Hypothalamus (tissue), 51 donors: ENCODE measurements around the gene LRIG3.
A peak's percentile ranks its signal among the peaks of the same experiment; 100 is the strongest.
"Not testable (repeated sequence)": the region's sequence is repeated elsewhere in the genome, so short reads cannot be mapped to it uniquely, and the experiment has no call there.

Experiments used
- DNase-seq, 51 donors: peaks; one replicate each; lab custom pipeline; 2025; lab: John Stamatoyannopoulos, UW

Gene LRIG3

GRCh38 chr12:58905422-58905821 is 14.9 kb downstream of the LRIG3 start:
- no peak for DNase-seq

- not testable (repeated sequence) for DNase-seq
Measured at GRCh38 chr12:58902726-58903125, 17.6 kb downstream of the LRIG3 start.

DNA sequence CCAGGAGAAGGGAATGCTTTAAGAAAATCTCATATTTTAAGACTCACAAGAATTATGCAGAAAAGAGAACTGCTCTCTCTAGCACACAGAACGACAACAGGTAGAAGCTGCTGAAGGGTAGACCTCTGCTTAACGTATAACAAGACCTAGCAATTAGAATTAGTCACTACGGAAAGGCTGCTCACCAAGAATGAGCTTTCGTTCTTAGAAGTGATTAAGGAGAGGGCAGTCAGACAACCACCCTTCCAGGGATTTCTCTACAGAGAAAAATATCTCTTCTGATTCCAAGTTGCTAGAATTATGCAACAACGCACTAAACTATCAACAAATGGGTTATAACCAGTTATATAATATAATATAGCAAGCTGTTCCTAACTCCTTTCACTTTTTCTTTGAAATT is 18.6 kb downstream of the LRIG3 start:
- DNase-seq = no peak

GRCh38 chr12:58897969-58898368 is 22.3 kb downstream of the LRIG3 start:
- DNase-seq = no peak

- no peak for DNase-seq
Measured at GRCh38 chr12:58896278-58896677, 24.0 kb downstream of the LRIG3 start.

DNA sequence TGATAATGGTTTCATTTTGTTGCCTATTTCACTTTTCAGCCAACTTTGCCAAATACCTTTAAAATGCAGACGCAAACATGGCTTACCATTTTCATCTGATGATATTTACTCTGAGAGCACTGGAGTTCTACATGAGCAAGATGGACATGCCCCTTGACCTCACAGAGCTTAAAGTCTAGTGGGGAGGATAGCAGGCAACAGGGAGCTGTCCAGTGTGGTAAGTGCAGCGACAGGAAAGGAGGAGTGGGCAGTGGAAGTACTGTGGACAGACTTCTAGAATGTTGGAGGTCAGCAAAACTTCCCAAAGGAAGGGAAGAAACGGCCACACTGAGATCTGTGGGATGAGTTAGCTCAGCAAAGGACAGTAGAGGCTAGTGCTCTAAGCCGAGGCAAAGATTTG is 25.3 kb downstream of the LRIG3 start:
- DNase-seq = no peak

DNA sequence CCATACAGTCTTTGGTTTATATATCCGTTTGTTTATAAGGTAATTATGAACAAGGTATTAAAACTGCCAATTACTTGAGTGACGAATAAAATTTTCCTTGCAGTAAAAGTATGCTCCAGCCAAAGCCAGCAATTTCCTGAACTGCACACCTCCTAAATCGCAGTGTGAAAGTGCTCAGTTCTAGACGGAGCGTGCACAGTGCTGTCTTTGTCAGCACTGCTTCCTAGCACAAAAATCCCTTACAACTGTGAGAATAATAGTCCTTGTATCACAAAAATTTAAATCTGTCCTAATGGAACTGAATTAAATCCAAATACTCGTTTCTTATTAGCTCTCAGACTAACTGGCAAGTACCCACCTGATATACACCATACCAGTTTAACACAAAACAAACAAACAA is 26.3 kb downstream of the LRIG3 start:
- peak in 22 of 51 donors; percentile 3 to 57 (median 26) for DNase-seq

GRCh38 chr12:58893495-58893894 is 26.8 kb downstream of the LRIG3 start:
- DNase-seq = no peak

DNA sequence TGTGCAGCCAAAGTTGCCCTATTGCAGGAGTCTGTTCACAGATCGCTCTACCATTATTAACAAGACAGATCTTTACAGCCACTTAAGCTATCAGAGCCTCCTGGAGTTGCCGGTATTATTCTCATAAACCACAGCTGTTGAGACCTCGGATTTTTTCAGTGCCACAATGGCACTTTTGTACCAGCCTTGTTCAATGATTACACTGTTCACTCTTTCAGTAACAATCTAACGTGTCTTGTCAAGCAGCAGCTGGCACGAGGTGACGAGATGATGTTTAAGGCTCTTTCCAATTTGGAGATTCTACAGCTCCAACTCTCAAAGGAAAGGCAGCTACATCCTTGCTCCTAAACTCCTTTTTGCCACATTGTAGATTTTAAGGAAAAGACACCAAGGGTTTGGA is 30.7 kb downstream of the LRIG3 start:
- DNase-seq = peak in 25 of 51 donors; percentile 1 to 48 (median 25)

DNA sequence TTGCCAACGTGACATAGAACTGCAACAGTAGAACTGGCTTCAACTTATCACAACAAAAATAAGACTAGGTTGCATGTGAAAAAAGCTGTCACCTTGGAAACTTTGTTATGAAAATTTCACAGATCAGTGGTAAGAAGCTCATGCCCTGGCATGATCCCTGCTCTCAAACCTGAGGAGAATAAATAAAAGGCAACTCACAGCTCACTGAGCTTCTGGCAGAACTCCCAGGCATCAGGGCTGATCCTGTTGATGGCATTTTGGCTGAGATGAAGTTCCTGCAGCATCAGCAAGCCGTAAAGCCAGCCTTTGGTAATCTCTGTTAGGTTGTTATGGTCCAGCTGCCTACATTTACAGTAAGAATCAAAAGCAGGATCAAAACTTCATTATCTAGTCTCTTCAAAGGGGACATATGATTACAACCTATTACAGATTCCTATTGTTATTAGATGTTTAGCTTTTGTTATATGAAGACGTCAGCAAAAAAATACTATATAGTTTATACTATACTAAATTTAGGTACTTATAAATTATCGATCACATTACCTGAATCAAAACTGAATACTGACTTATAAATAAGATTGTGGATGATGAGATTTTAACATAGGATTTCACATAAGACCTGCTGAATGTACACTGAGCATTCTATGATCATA is 32.0 kb downstream of the LRIG3 start:
- peak in 33 of 51 donors; percentile 5 to 75 (median 44) for DNase-seq

- DNase-seq = no peak
Measured at GRCh38 chr12:58887068-58887467, 33.2 kb downstream of the LRIG3 start.

GRCh38 chr12:58886474-58886873 is 33.8 kb downstream of the LRIG3 start:
- no peak for DNase-seq

GRCh38 chr12:58884916-58885315 is 35.4 kb downstream of the LRIG3 start:
- no peak for DNase-seq

- no peak for DNase-seq
Measured at GRCh38 chr12:58883576-58884334, 36.5 kb downstream of the LRIG3 start.

DNA sequence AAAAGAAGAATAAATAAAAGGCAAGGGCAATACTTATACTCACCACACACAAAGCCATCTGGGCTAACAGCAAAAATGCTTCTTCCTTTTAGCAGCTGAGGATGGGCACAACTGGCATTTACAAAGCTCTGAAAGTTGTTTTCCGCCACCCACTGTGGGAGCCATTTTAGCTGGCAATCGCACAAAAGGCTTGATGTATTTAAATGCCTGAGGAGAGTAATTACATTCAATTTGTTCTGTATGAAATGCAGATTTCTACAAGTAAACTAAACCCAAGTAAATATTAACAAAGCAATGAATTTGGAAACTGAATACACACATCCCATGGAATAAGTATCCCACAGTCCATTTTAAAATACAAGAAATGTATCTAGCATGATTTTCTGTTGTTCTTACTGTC is 37.5 kb downstream of the LRIG3 start:
- no peak for DNase-seq

DNA sequence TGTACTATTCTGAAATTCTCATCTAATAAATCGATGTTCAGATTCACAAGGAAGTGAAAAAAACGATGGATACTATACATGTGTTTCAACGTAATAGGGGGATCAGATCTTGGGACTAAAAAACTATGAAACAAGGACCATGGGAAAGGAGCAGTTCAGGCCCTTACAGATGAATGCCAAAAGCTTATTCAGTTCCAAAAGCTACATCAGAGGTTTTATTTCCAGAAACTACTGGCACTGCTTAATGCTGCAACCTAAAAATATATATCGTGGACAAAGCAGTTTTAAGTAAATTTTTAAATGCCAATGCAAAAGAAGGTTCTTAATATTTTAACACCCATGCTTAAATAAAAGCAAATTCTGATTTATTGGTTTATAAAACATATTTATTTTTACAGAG is 38.5 kb downstream of the LRIG3 start:
- DNase-seq = no peak

GRCh38 chr12:58880639-58881038 is 39.7 kb downstream of the LRIG3 start:
- no peak for DNase-seq

- DNase-seq = no peak
Measured at GRCh38 chr12:58877243-58877743, 43.0 kb downstream of the LRIG3 start.

DNA sequence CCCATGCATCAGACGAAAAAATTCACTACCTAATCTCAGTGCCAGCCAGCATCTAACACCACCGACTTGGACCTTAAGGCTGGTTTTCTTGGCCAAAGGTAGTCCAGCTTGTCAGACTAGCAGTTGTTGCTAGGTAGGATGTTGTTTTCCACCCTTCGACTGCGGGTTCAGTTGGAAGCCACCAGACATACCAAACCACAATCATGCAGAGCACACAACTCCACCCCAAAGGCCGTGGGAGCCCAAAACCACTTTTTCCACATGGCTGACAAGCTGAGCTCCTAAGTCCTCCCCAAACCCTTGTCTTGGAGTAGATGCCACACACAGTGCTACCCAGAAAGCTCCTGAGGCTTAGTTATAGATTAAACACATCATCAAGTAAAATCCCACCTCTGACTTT is 46.8 kb downstream of the LRIG3 start:
- DNase-seq = no peak

DNA sequence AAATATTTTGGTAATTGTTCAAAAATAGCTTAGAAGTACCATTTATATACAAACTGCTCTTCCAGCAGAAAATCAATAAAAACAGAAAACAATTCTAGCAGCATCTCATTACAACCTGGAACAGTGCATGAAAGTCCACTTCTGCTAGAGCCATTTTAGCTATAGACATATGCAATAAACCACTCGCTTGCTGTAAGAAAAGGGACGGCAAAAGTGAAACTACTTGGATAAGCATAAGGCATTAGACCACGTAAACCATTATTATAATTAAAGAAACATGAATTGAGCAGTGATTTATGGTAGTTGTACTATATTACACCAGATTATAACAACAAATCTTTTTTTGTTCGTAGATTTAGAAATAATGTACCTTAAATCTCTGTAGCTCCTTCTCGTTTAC is 48.7 kb downstream of the LRIG3 start:
- no peak for DNase-seq

GRCh38 chr12:58870595-58870994 is 49.7 kb downstream of the LRIG3 start:
- no peak for DNase-seq

GRCh38 chr12:58860788-58861240 is 59.5 kb downstream of the LRIG3 start:
- DNase-seq = no peak
